ENCODE data around the gene ANKS1B.

GRCh38 chr12:98895086-98895651, 1089.6 kb downstream of the ANKS1B start:
- no peak for TF ChIP-seq POLR2A (IDR thresholded peaks at IDR 0.05; ENCODE audit: low read length)
- no peak for TF ChIP-seq GATA1 (IDR thresholded peaks at IDR 0.05; ENCODE audit: low read depth, low read length)

Measured in erythroblast (primary cell).